GM21367 (cell line): ENCODE measurements around the gene TBC1D10A.

Source experiments
- ATAC-seq: cut with Tn5 transposase; IDR thresholded peaks from one replicate; pipeline ENCODE4 v1.9.1; 2021; ENCODE audit not compliant: unreplicated experiment

Gene TBC1D10A

DNA sequence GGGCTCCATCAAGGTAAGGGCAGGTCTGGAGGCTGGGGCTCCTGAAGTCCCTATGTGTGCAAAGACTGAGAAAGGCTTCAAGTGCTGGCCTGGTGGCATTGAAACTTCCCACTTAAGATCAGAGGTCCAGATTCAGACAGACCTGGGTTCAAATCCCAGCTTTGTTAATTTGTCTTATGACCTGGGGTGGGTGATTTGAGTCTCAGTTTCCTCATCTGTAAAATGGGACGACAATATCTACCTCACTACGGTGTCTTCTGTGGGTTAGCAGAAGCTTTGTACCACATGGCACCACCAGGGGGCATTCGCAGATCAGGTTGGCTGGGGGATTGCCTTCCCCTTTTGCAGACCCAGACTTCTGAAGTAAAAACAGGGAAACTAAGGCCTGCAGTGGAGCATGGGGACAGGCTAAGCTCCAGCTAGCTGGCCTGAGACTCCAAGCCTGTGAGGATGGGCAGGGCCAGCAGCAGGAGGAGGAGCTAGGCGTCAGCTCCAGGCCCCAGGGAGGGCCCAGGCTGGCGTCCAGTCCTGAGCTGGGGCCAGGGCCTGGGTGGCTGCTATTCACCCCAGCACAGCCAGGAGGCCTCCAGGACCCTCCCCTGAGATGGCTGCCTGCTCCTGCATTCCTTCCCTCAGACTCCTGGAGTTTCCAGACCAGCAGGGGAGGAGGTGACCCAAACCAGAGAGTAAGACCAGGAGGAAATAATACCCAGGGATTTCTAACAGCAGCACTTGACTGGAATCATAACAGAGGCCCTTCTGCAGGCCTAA is 38.9 kb downstream of the TBC1D10A start:
- no peak for ATAC-seq

- ATAC-seq, result no peak
Measured at GRCh38 chr22:30286813-30287647, 39.7 kb downstream of the TBC1D10A start.

- ATAC-seq, result no peak
Measured at GRCh38 chr22:30286331-30286730, 40.4 kb downstream of the TBC1D10A start.

- no peak for ATAC-seq
Measured at GRCh38 chr22:30285846-30286200, 40.9 kb downstream of the TBC1D10A start.

DNA sequence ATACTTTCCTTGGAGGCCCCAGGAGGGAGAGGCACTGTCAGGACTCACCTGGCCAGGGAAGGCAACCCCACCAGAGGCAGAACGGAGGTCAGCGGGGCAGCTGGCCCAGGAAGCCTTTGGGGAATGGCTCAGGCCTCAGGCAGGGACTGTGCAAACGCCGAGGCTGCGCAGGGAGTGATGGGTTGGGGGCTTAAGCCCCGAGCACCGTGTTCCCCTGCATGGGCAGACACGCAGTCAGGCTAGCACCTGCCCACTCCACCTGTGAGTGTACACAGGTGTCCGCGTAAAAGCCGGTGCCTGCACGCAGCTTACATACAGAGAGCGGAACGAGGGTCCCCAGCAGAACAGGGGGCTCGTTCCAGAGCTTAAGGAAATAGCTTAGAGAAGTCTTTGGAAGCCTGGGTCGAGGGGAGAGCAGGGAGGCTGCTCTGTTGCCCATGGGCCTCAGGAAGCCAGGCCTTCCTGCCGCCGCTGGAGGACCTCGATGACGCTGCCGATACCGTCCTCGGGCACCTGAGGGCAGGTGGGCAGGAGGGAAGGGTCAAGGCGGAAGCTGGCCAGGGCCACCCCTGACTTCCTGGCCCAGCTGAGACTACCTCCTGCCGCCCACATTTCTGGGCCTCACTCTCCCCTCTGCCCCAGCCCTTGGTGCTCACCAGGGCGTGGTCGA is 41.4 kb downstream of the TBC1D10A start:
- no peak for ATAC-seq

DNA sequence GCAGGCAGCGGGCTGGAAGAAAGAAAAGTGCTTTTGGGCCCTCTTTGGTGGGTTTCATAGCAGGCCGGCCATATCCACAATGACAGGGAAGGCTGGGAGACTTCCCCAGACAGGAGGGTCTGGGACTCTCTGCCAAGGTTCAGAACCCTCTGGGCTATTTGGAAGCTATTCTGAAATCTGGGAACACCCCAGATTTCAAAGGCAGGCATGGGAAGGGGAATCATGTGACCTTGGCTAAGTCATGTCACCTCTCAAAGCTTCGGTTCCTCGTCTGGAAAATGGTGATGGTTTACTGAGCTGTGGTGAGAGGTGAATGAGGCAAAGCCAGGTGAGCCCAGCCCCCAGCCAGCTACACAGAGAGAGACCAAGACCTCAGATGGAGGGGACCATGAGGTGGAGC is 42.1 kb downstream of the TBC1D10A start:
- no peak for ATAC-seq

- ATAC-seq, result no peak
Measured at GRCh38 chr22:30284172-30284571, 42.6 kb downstream of the TBC1D10A start.

- ATAC-seq, result no peak
Measured at GRCh38 chr22:30283342-30283741, 43.4 kb downstream of the TBC1D10A start.

GRCh38 chr22:30282616-30283046 is 44.1 kb downstream of the TBC1D10A start:
- no peak for ATAC-seq

- ATAC-seq, result no peak
Measured at GRCh38 chr22:30280505-30280904, 46.2 kb downstream of the TBC1D10A start.

- ATAC-seq, result no peak
Measured at GRCh38 chr22:30279932-30280331, 46.8 kb downstream of the TBC1D10A start.

DNA sequence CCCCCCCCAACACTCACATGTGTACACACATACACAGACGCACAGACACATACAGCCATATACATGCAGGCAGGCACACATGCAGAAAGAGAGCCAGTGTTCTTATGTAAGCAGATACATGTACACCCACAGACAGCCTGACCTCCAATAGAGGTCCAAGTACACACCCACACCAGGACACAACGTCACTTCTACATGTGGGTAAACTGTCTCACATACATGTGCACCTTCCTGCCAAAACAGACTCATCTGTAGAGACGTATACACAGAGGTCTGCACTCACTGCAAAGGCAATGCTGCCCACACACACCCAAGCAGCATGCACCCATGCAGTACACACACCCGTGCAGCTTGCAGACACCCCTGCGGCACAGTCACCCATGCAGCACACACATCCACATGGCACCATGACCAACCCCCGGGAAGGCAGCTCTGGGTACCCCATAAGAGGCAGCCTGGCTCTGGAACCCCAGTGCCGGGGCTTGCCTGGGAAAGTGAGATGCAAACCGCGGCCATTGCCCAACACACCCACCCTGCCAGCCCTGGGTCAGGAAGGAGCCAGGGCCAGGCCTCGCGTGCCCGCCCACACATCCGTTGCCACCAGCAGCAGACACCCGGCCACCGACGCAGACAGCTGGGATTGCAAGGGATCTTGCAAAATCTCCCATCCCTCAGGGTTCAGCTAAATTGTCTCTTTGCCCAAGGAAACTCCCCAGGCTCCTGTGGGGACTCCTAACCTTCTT is 47.5 kb downstream of the TBC1D10A start:
- no peak for ATAC-seq

DNA sequence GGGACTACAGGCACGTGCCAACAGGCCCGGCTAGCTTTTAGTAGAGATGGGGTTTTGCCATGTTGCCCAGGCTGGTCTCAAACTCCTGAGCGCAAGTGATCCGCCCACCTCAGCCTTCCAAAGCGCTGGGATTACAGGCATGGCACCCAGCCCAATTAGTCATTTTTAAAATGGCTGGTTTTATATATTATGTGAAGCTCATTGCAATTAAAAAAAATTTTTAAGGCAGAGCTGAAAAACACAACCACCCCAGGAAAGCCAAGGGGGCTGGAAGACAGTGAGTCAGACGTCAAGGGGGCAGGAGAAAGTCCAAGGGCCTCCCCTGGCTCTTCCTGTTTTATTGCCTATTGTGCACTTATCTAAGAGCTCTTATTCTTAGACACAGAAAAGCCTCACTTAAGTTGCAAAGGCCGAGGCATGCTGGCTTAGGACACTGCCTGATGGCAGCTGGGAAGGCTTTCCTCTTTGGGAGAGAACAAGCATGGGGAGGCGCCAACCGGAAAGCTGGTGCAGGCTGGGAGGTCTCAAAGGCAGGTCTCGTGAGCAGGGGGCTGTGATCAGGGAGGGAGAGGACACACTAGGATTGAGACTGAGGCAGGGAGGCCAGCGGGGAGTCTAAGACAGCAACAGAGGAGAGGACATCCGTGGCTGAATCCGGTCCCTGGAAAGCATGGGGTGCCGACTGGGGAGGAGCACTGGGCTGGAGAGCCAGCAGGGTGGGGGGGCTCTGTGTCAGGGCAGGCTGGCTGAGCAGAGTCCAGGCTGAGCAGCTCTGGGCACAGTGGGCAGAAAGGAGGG is 49.0 kb downstream of the TBC1D10A start:
- ATAC-seq, result no peak

DNA sequence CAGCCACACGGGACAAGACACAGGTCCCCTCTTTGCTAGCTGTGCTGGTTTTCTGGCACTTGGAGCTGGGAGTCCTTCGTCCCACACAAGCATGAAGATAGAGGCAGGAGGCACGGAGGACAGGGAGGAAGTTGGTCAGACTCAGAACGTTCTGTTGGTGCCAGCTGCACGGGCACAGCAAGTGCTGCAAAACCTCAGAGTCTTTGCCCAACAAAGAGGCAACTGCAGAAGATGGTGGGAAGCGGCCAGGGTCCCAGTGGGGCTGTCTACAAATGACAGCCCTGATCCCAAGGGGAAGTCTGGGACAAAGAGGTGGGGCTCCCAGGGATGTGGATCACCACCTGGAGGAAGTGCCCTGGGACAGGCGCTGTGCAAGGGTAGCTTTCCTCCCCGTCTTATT is 50.7 kb downstream of the TBC1D10A start:
- ATAC-seq, result no peak

- ATAC-seq, result no peak
Measured at GRCh38 chr22:30275625-30276024, 51.1 kb downstream of the TBC1D10A start.

DNA sequence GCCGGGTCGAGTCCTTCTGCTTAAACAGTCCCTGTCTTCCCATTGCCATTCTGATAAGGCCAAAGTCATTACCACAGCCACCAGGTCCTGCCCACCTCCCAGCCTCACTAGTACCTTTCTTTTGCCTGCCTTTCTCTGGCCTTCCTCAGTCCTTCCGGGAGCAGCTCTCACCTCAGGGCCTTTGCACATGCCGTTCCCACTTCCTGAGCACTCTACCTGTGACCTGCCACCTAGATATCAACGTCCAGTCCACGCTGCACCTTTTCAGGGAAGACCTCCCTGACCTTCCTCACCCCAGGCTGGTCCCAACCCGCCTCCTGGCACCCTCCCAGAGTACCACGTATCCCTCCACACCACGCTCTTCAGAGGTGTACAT is 52.3 kb downstream of the TBC1D10A start:
- ATAC-seq, result no peak

DNA sequence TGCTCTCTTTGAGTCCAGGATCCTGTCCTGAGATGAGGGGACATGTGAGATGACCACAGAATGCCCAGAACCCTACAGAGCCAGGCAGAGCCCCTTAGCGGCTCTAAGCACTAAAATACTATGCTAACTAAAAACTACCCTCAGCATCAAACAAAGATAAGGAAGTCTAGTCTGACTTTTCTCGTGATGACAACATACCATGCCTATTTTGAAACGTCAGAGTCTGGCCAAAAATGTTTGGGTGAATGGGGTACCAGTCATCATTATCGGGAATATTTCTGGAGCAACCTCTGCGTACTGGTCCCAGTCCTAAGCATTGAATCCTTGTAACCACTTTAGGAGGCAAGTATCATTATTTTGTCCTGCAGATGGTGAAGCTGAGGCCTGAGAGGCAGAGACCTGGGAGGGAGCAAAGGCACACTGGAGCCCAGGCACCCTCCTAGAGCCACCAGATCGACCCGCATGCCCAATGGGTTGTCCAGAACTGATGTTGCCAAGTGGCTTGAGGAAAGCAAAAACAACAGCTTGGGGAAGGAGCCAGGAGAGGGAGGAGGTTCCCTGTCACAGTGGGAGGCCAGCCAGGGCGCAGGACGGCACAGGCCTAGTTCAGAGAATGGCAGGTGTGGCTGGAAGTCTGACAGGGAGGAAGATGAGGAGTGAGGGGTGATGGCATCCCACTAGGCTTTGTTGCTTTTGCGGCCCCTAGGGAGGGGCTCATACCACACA is 52.9 kb downstream of the TBC1D10A start:
- ATAC-seq, result no peak

- no peak for ATAC-seq
Measured at GRCh38 chr22:30272781-30273601, 53.8 kb downstream of the TBC1D10A start.

GRCh38 chr22:30270832-30271231 is 55.9 kb downstream of the TBC1D10A start:
- no peak for ATAC-seq
